ENCODE measurements around the gene CNTN1. TPM values are rescaled to one million over a fixed set of nuclear protein-coding genes. Genes with fewer than 3 reads are reported as not detected.

Gene CNTN1
- total RNA-seq, 2 experiments from 2014 or later: not detected

- no peak overlapping the region for H3K27ac Mint-ChIP-seq
- intact Hi-C loops (cut with micrococcal nuclease): no loop called here
- H3K4me1 Mint-ChIP-seq (ENCODE audit: low read depth): no peaks in the 10 kb centered on the region
- H3K36me3 Mint-ChIP-seq (ENCODE audit: low read depth): no peaks in the 10 kb centered on the region
- CTCF ChIA-PET: no interaction called here
- DNase-seq: no peak
- H3K4me3 Mint-ChIP-seq: no peak overlapping the region
- H3K27me3 Mint-ChIP-seq (ENCODE audit: low read depth): no peaks in the 10 kb centered on the region
- no peaks in the 10 kb centered on the region for H3K9me3 Mint-ChIP-seq
These were observed 101.8 kb downstream of the CNTN1 start for GRCh38 chr12:40794087-40794486.

- intact Hi-C loops (cut with micrococcal nuclease): no loop called here
- no peaks in the 10 kb centered on the region for H3K4me1 Mint-ChIP-seq (ENCODE audit: low read depth)
These were observed 108.8 kb downstream of the CNTN1 start for GRCh38 chr12:40801082-40801481.

GRCh38 chr12:40801861-40802260 lies 109.6 kb downstream of the CNTN1 start:
- intact Hi-C loops (cut with micrococcal nuclease): no loop called here
- Mint-ChIP-seq H3K36me3 (ENCODE audit: low read depth) (no peaks in the 10 kb centered on the region), H3K4me3 (no peak overlapping the region), H3K9me3 (no peaks in the 10 kb centered on the region), H3K4me1 (ENCODE audit: low read depth) (no peaks in the 10 kb centered on the region), H3K27ac (no peak overlapping the region), H3K27me3 (ENCODE audit: low read depth) (no peaks in the 10 kb centered on the region)
- CTCF ChIA-PET: interaction anchor here (0.6 kb wide), 1 partner anchor 145 kb away, joined by 4 read pairs; no protein-coding TSS in a partner anchor
- DNase-seq: no peak

More at GRCh38 chr12:40801082-40801481, 108.8 kb downstream of the CNTN1 start:
- Mint-ChIP-seq H3K9me3 (no peaks in the 10 kb centered on the region), H3K4me3 (no peak overlapping the region), H3K27ac (no peak overlapping the region), H3K36me3 (ENCODE audit: low read depth) (no peaks in the 10 kb centered on the region), H3K27me3 (ENCODE audit: low read depth) (no peaks in the 10 kb centered on the region)
- no peak for DNase-seq
- CTCF ChIA-PET: no interaction called here

GRCh38 chr12:40802656-40803055 lies 110.4 kb downstream of the CNTN1 start:
- intact Hi-C loops (cut with micrococcal nuclease): no loop called here
- Mint-ChIP-seq H3K36me3 (ENCODE audit: low read depth) (no peaks in the 10 kb centered on the region), H3K27me3 (ENCODE audit: low read depth) (no peaks in the 10 kb centered on the region)

GRCh38 chr12:40819436-40820108 lies 127.3 kb downstream of the CNTN1 start:
- intact Hi-C loops (cut with micrococcal nuclease): no loop called here
- Mint-ChIP-seq H3K9me3 (peaks cover 9% of the 10 kb centered on the region), H3K36me3 (ENCODE audit: low read depth) (no peaks in the 10 kb centered on the region), H3K27ac (no peak overlapping the region), H3K27me3 (ENCODE audit: low read depth) (no peaks in the 10 kb centered on the region), H3K4me3 (no peak overlapping the region), H3K4me1 (ENCODE audit: low read depth) (no peaks in the 10 kb centered on the region)
- CTCF ChIA-PET: no interaction called here
- no peak for DNase-seq

More at GRCh38 chr12:40802656-40803055, 110.4 kb downstream of the CNTN1 start:
- DNase-seq: no peak
- H3K9me3 Mint-ChIP-seq: no peaks in the 10 kb centered on the region
- no peaks in the 10 kb centered on the region for H3K4me1 Mint-ChIP-seq (ENCODE audit: low read depth)
- no peak overlapping the region for H3K27ac Mint-ChIP-seq
- CTCF ChIA-PET: no interaction called here
- H3K4me3 Mint-ChIP-seq: no peak overlapping the region

- Mint-ChIP-seq H3K27me3 (ENCODE audit: low read depth) (no peaks in the 10 kb centered on the region), H3K27ac (no peak overlapping the region), H3K36me3 (ENCODE audit: low read depth) (no peaks in the 10 kb centered on the region), H3K9me3 (peaks cover 9% of the 10 kb centered on the region), H3K4me3 (no peak overlapping the region), H3K4me1 (ENCODE audit: low read depth) (no peaks in the 10 kb centered on the region)
- no peak for DNase-seq
- intact Hi-C loops (cut with micrococcal nuclease): no loop called here
- CTCF ChIA-PET: no interaction called here
These were observed 128.7 kb downstream of the CNTN1 start for GRCh38 chr12:40820794-40821484.

- H3K27ac Mint-ChIP-seq: no peak overlapping the region
- no peaks in the 10 kb centered on the region for H3K9me3 Mint-ChIP-seq
- H3K36me3 Mint-ChIP-seq (ENCODE audit: low read depth): no peaks in the 10 kb centered on the region
- no peaks in the 10 kb centered on the region for H3K4me1 Mint-ChIP-seq (ENCODE audit: low read depth)
- no peak for DNase-seq
- intact Hi-C loops (cut with micrococcal nuclease): no loop called here
- no peaks in the 10 kb centered on the region for H3K27me3 Mint-ChIP-seq (ENCODE audit: low read depth)
- CTCF ChIA-PET: no interaction called here
- H3K4me3 Mint-ChIP-seq: no peak overlapping the region
These were observed 132.9 kb downstream of the CNTN1 start for GRCh38 chr12:40825156-40825555.

GRCh38 chr12:40827683-40828592 lies 135.7 kb downstream of the CNTN1 start:
- Mint-ChIP-seq H3K27me3 (ENCODE audit: low read depth) (no peaks in the 10 kb centered on the region), H3K9me3 (no peaks in the 10 kb centered on the region), H3K27ac (no peak overlapping the region), H3K4me1 (ENCODE audit: low read depth) (no peaks in the 10 kb centered on the region), H3K36me3 (ENCODE audit: low read depth) (no peaks in the 10 kb centered on the region), H3K4me3 (no peak overlapping the region)
- intact Hi-C loops (cut with micrococcal nuclease): no loop called here
- CTCF ChIA-PET: no interaction called here
- no peak for DNase-seq

GRCh38 chr12:40828593-40828990 lies 136.4 kb downstream of the CNTN1 start:
- intact Hi-C loops (cut with micrococcal nuclease): no loop called here
- Mint-ChIP-seq H3K27ac (no peak overlapping the region), H3K27me3 (ENCODE audit: low read depth) (no peaks in the 10 kb centered on the region), H3K36me3 (ENCODE audit: low read depth) (no peaks in the 10 kb centered on the region), H3K9me3 (no peaks in the 10 kb centered on the region), H3K4me3 (no peak overlapping the region), H3K4me1 (ENCODE audit: low read depth) (no peaks in the 10 kb centered on the region)
- CTCF ChIA-PET: no interaction called here
- DNase-seq: no peak

GRCh38 chr12:40829738-40830144 lies 137.5 kb downstream of the CNTN1 start:
- Mint-ChIP-seq H3K4me1 (ENCODE audit: low read depth) (no peaks in the 10 kb centered on the region), H3K27ac (no peak overlapping the region), H3K27me3 (ENCODE audit: low read depth) (no peaks in the 10 kb centered on the region), H3K36me3 (ENCODE audit: low read depth) (no peaks in the 10 kb centered on the region), H3K9me3 (no peaks in the 10 kb centered on the region), H3K4me3 (no peak overlapping the region)
- no peak for DNase-seq
- CTCF ChIA-PET: no interaction called here
- intact Hi-C loops (cut with micrococcal nuclease): no loop called here

- H3K9me3 Mint-ChIP-seq: no peaks in the 10 kb centered on the region
- no peaks in the 10 kb centered on the region for H3K36me3 Mint-ChIP-seq (ENCODE audit: low read depth)
- DNase-seq: no peak
- CTCF ChIA-PET: no interaction called here
- H3K27ac Mint-ChIP-seq: no peak overlapping the region
- no peak overlapping the region for H3K4me3 Mint-ChIP-seq
- H3K4me1 Mint-ChIP-seq (ENCODE audit: low read depth): no peaks in the 10 kb centered on the region
- intact Hi-C loops (cut with micrococcal nuclease): no loop called here
- no peaks in the 10 kb centered on the region for H3K27me3 Mint-ChIP-seq (ENCODE audit: low read depth)
These were observed 139.7 kb downstream of the CNTN1 start for GRCh38 chr12:40831916-40832315.

GRCh38 chr12:40832668-40833067 lies 140.4 kb downstream of the CNTN1 start:
- intact Hi-C loops (cut with micrococcal nuclease): no loop called here
- H3K4me3 Mint-ChIP-seq: no peak overlapping the region
- no peaks in the 10 kb centered on the region for H3K4me1 Mint-ChIP-seq (ENCODE audit: low read depth)
- no peak overlapping the region for H3K27ac Mint-ChIP-seq
- no peaks in the 10 kb centered on the region for H3K9me3 Mint-ChIP-seq
- DNase-seq: no peak
- H3K27me3 Mint-ChIP-seq (ENCODE audit: low read depth): no peaks in the 10 kb centered on the region
- H3K36me3 Mint-ChIP-seq (ENCODE audit: low read depth): no peaks in the 10 kb centered on the region
- CTCF ChIA-PET: no interaction called here
